Stomach (tissue), 9 donors: ENCODE data around the gene ETV6. TPM values are rescaled to one million over a fixed set of nuclear protein-coding genes. Genes with fewer than 3 reads are reported as not detected.
A peak's percentile ranks its signal among the peaks of the same experiment; 100 is the strongest.
"Not testable (repeated sequence)": the region's sequence is repeated elsewhere in the genome, so short reads cannot be mapped to it uniquely, and the experiment has no call there.

Experiments used
- DNase-seq, 2 donors: peaks; one replicate each; pipeline versions ENCODE4 v3.0.0 to v3.0.0-alpha.2; 2013 to 2019
- H3K27ac ChIP-seq, 5 donors: fragments of 200-600 bp in 4 of 5; sonication (generic) in 4 of 5; one replicate each; pipeline ENCODE4 v1.5.1; 2013 to 2019; ENCODE audit warnings: mild to moderate bottlenecking in 1 of 5, moderate library complexity in 1 of 5
- H3K27me3 ChIP-seq, 3 donors: fragments of 200-600 bp; sonication (generic); one replicate each; pipeline ENCODE4 v1.5.1; 2017 to 2019; ENCODE audit warnings: mixed run types in 1 of 3
- H3K36me3 ChIP-seq, 4 donors: fragments of 200-600 bp; sonication (generic); 1 replicate in 3 of 4; 2 replicates in 1 of 4; pipeline ENCODE4 v1.5.1; 2016 to 2019
- H3K4me1 ChIP-seq, 4 donors: fragments of 200-600 bp; sonication (generic); one replicate each; pipeline ENCODE4 v1.5.1; 2016 to 2019
- H3K4me3 ChIP-seq, 4 donors: fragments of 200-600 bp; sonication (generic) in 3 of 4; one replicate each; pipeline ENCODE4 v1.5.1; 2016 to 2019; ENCODE audit warnings: mild to moderate bottlenecking in 1 of 4
- H3K9me3 ChIP-seq, 4 donors: fragments of 200-600 bp; sonication (generic); one replicate each; pipeline ENCODE4 v1.5.1; 2016 to 2019
- CTCF ChIP-seq, 7 experiments: fragments of 450-650 bp in 4 of 7; fragments of 200-600 bp in 3 of 7; sonication (generic) in 3 of 7; IDR thresholded peaks; one replicate each; pipeline ENCODE4 v1.5.1; 2016 to 2019; ENCODE audit warnings: antibody characterized with exemption in 7 of 7, control low read depth in 2 of 7, mild to moderate bottlenecking in 1 of 7
- EP300 ChIP-seq: sonication (generic); formaldehyde crosslinking; IDR thresholded peaks from one replicate; pipeline ENCODE4 v1.6.1; 2017; ENCODE audit warnings: antibody characterized with exemption
- POLR2A ChIP-seq, 4 donors: fragments of 450-650 bp; IDR thresholded peaks; one replicate each; pipeline ENCODE4 v1.6.1; 2016; ENCODE audit warnings: antibody characterized with exemption in 4 of 4, control low read depth in 2 of 4, mild to moderate bottlenecking in 1 of 4, moderate library complexity in 1 of 4
- POLR2AphosphoS5 ChIP-seq, 3 donors: sonication (generic); formaldehyde crosslinking; IDR thresholded peaks; one replicate each; pipeline ENCODE4 v1.6.1; 2016; ENCODE audit warnings: antibody characterized with exemption in 3 of 3
- WGBS, 5 donors: extraction: QIAGEN DNeasy Blood & Tissue Kit in 3 of 5; methylation state at CpG; one replicate each; pipeline versions ENCODE4 v1.1.5 to v1.1.7; 2013 to 2018; 5-methylcytosine and 5-hydroxymethylcytosine counted together
- intact Hi-C: fragments of 100-400 bp; cut with DNase I; formaldehyde crosslinking; loops from one replicate; pipeline ENCODE4 v1.15.1; 2023; ENCODE audit warnings: low total_unique reads
- polyA plus RNA-seq, 3 donors: library from polyadenylated mRNA; stranded (reverse); fragments of 200-250 nt; gene quantifications; one replicate each; pipeline ENCODE4 v1.2.3, GENCODE V29; 2013
- total RNA-seq, 5 donors: library from RNA; depleted of rRNA; stranded (reverse); fragments of >200 nt; gene quantifications; one replicate each; pipeline versions ENCODE4 v1.1.0 to v1.2.3, GENCODE V29; 2014 to 2016
- donor health status: healthy with polysubstance abuse.
- donor health status: Bipolar disorder and iron deficiency.
- donor health status: healthy.

ETV6 gene
- total and polyA plus RNA-seq, 8 donors = 4.1 to 60.3 (median 13.4) TPM

- peak in 1 of 2 donors; percentile 15 for DNase-seq
- Histone ChIP-seq H3K9me3 (no peaks in the 10 kb centered on the region), H3K36me3 (no peaks in the 10 kb centered on the region), H3K27ac (peak overlapping the region in 2 of 5 donors; percentile 28 to 36), H3K4me3 (no peak overlapping the region), H3K4me1 (peaks cover 0 to 15% (median 9%) of the 10 kb centered on the region in 4 donors), H3K27me3 (no peaks in the 10 kb centered on the region)
- 31 to 53% (median 47%) methylated on average over 5 of the region's 5 CpGs for WGBS, 5 donors
- TF ChIP-seq CTCF (IDR thresholded peaks at IDR 0.05) = no peak
- TF ChIP-seq POLR2A (IDR thresholded peaks at IDR 0.05) = no peak
- no peak for TF ChIP-seq EP300
- no peak for TF ChIP-seq POLR2AphosphoS5 (IDR thresholded peaks at IDR 0.05)
- intact Hi-C loops = no loop called here
These were observed 26.6 kb upstream of the ETV6 start for GRCh38 chr12:11622876-11623281.

- intact Hi-C loops = no loop called here
These were observed 26.1 kb upstream of the ETV6 start for GRCh38 chr12:11623382-11623781.

GRCh38 chr12:11624116-11624515 is 25.4 kb upstream of the ETV6 start:
- no peak for DNase-seq
- no peak for TF ChIP-seq POLR2A (IDR thresholded peaks at IDR 0.05)
- no peak for TF ChIP-seq POLR2AphosphoS5 (IDR thresholded peaks at IDR 0.05)
- TF ChIP-seq EP300 = no peak
- no peak for TF ChIP-seq CTCF (IDR thresholded peaks at IDR 0.05)
- Histone ChIP-seq H3K4me3 (no peak overlapping the region), H3K27me3 (no peaks in the 10 kb centered on the region), H3K9me3 (no peaks in the 10 kb centered on the region), H3K27ac (no peak overlapping the region), H3K4me1 (peaks cover 0 to 15% (median 9%) of the 10 kb centered on the region in 4 donors), H3K36me3 (no peaks in the 10 kb centered on the region)
- intact Hi-C loops = no loop called here
- 49 to 81% (median 56%) methylated on average over 1 of the region's 1 CpG for WGBS, 5 donors

More at GRCh38 chr12:11623382-11623781, 26.1 kb upstream of the ETV6 start:
- Histone ChIP-seq H3K9me3 (no peaks in the 10 kb centered on the region), H3K4me1 (peaks cover 0 to 15% (median 9%) of the 10 kb centered on the region in 4 donors), H3K4me3 (no peak overlapping the region), H3K36me3 (no peaks in the 10 kb centered on the region), H3K27ac (peak overlapping the region in 2 of 5 donors; percentile 28 to 36), H3K27me3 (no peaks in the 10 kb centered on the region)
- no peak for DNase-seq
- 22 to 37% (median 33%) methylated on average over 4 of the region's 4 CpGs for WGBS, 5 donors
- no peak for TF ChIP-seq POLR2A (IDR thresholded peaks at IDR 0.05)
- TF ChIP-seq EP300 = no peak
- no peak for TF ChIP-seq POLR2AphosphoS5 (IDR thresholded peaks at IDR 0.05)
- no peak for TF ChIP-seq CTCF (IDR thresholded peaks at IDR 0.05)

- H3K9me3 ChIP-seq, H3K27ac ChIP-seq, intact Hi-C loops, H3K36me3 ChIP-seq, H3K4me3 ChIP-seq, H3K27me3 ChIP-seq, DNase-seq: not testable (repeated sequence)
- WGBS, 5 donors = 69 to 96% (median 94%) methylated on average over 6 of the region's 6 CpGs
- peaks cover 0 to 12% (median 6%) of the 10 kb centered on the region in 4 donors for H3K4me1 ChIP-seq
These were observed 21.8 kb upstream of the ETV6 start for GRCh38 chr12:11627709-11628108.

- TF ChIP-seq POLR2A (IDR thresholded peaks at IDR 0.05) = no peak
- no peak for TF ChIP-seq POLR2AphosphoS5 (IDR thresholded peaks at IDR 0.05)
- TF ChIP-seq EP300 = no peak
- TF ChIP-seq CTCF (IDR thresholded peaks at IDR 0.05) = no peak
- 65 to 81% (median 79%) methylated on average over 7 of the region's 7 CpGs for WGBS, 5 donors
- Histone ChIP-seq H3K4me3 (no peak overlapping the region), H3K27ac (no peak overlapping the region), H3K4me1 (peaks cover 0 to 6% (median under 1%) of the 10 kb centered on the region in 4 donors), H3K9me3 (no peaks in the 10 kb centered on the region), H3K36me3 (no peaks in the 10 kb centered on the region), H3K27me3 (no peaks in the 10 kb centered on the region)
- intact Hi-C loops = no loop called here
- DNase-seq = no peak
These were observed 21.1 kb upstream of the ETV6 start for GRCh38 chr12:11628353-11628752.
